SK-N-SH treated with all-trans-retinoic acid at 6 μM for 48 hours (cell line): Measurements from ENCODE around the gene CARS1.

Experiments
- ARNTL ChIP-seq: fragments of 450-650 bp; formaldehyde crosslinking; IDR thresholded peaks from 2 replicates; pipeline ENCODE4 v1.5.0; 2020; ENCODE audit warnings: low read depth, mild to moderate bottlenecking, moderate library complexity, borderline replicate concordance
- CSDC2 ChIP-seq: fragments of 250-450 bp; sonication (Bioruptor Pico); IDR thresholded peaks from 2 replicates; pipeline ENCODE4 v1.5.0; 2020; ENCODE audit warnings: mild to moderate bottlenecking, moderate library complexity
- GLIS3 ChIP-seq: fragments of 250-450 bp; sonication (Bioruptor Pico); IDR thresholded peaks from 2 replicates; pipeline ENCODE4 v1.5.0; 2020; ENCODE audit warnings: mild to moderate bottlenecking, moderate library complexity
- SNAI2 ChIP-seq: fragments of 250-450 bp; sonication (Bioruptor Pico); IDR thresholded peaks from 2 replicates; pipeline ENCODE4 v1.5.0; 2020; ENCODE audit warnings: mild to moderate bottlenecking, moderate library complexity
- TOX ChIP-seq: fragments of 250-450 bp; sonication (Bioruptor Pico); IDR thresholded peaks from 2 replicates; pipeline ENCODE4 v1.8.0; 2021; ENCODE audit warnings: mild to moderate bottlenecking, moderate library complexity, borderline replicate concordance
- ZFP30 ChIP-seq: fragments of 450-650 bp; formaldehyde crosslinking; IDR thresholded peaks from 2 replicates; pipeline ENCODE4 v1.5.0; 2022; ENCODE audit warnings: mild to moderate bottlenecking, moderate library complexity
- TF ChIP-seq, protein P1 (sequence below): fragments of 250-450 bp; sonication (Bioruptor Pico); IDR thresholded peaks from 2 replicates; pipeline ENCODE4 v1.8.0; 2020; ENCODE audit warnings: mild to moderate bottlenecking, moderate library complexity, borderline replicate concordance

DNA sequence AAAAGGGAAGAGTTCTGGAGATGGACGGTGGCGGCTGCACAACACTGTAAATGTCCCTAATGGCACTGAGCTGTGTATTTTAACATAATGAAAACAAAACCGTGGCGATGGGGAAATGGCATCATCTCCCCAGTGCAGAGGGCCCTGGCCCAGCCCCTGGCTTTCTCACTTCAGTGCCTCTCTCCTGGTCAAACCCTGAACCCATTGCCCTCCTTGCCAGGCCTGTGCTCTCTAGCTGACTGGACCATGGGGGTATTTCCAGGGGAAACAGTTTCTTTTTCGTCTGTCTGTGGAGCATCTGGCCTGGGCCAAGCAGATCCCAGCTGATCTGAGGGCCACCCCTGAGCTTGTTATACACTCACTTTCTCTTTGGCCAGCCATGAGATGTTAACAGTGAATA is 47.7 kb downstream of the CARS1 start:
- TF ChIP-seq CSDC2 (CRISPR knock-in tag) (no peak), GLIS3 (CRISPR knock-in tag) (no peak), SNAI2 (CRISPR knock-in tag) (no peak), ARNTL (CRISPR knock-in tag) (no peak), TOX (CRISPR knock-in tag) (no peak), ZFP30 (CRISPR knock-in tag) (no peak)
- TF ChIP-seq, protein P1, sequence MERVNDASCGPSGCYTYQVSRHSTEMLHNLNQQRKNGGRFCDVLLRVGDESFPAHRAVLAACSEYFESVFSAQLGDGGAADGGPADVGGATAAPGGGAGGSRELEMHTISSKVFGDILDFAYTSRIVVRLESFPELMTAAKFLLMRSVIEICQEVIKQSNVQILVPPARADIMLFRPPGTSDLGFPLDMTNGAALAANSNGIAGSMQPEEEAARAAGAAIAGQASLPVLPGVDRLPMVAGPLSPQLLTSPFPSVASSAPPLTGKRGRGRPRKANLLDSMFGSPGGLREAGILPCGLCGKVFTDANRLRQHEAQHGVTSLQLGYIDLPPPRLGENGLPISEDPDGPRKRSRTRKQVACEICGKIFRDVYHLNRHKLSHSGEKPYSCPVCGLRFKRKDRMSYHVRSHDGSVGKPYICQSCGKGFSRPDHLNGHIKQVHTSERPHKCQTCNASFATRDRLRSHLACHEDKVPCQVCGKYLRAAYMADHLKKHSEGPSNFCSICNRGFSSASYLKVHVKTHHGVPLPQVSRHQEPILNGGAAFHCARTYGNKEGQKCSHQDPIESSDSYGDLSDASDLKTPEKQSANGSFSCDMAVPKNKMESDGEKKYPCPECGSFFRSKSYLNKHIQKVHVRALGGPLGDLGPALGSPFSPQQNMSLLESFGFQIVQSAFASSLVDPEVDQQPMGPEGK (CRISPR knock-in tag): no peak
